NB4 (cell line): ENCODE data around the gene ARSI.

ENCODE experiments used
- DNase-seq: peaks from one replicate; pipeline ENCODE4 v3.0.0; 2010; ENCODE audit warnings: low read depth
- H3K4me3 ChIP-seq: one replicate; pipeline ENCODE4 v1.5.1; 2011; ENCODE audit warnings: mild to moderate bottlenecking, low read depth, low read length, moderate library complexity
- MYC ChIP-seq: IDR thresholded peaks from 2 replicates; pipeline ENCODE4 v1.6.1; 2011; ENCODE audit warnings: low read depth, low read length
- POLR2A ChIP-seq: IDR thresholded peaks from 2 replicates; pipeline ENCODE4 v1.6.1; 2011; ENCODE audit warnings: mild to moderate bottlenecking; ENCODE audit not compliant: insufficient read length; ENCODE audit errors: extremely low read depth
- TF ChIP-seq, protein P1 (sequence below): IDR thresholded peaks from 2 replicates; pipeline ENCODE4 v1.6.1; 2011; ENCODE audit warnings: low read depth, low read length
- TF ChIP-seq, protein P2 (sequence below): IDR thresholded peaks from one replicate; pipeline ENCODE4 v1.5.1; 2012; ENCODE audit warnings: low read depth, low read length

ARSI gene

DNA sequence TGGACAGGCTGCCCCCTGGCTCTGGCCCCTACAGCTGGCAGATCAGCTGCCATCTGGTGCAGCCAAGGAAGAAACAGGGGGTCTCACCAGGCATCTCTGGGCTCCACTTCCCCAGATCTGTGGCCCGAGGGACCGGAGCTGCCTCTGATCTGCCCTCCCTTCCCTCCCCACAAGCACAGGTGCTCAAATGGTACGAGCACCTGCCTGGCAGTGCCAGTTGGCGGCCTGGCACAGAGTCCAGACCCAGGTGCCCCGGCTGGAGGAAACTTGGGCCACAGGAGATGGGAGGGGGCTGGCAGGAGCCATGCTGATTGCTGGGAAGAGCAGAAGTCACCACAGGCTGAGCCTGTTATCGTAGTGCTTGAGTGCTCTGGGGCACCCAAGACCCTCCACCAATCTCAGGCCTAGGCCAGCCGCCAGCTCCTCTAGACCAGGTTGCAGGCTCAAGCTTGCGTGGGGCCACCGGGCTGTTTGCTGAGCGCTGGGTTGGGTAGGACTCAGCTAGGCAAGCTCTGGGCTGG, 8.1 kb downstream of the ARSI start:
- no peak overlapping the region for H3K4me3 ChIP-seq
- DNase-seq = no peak
- TF ChIP-seq, protein P1, sequence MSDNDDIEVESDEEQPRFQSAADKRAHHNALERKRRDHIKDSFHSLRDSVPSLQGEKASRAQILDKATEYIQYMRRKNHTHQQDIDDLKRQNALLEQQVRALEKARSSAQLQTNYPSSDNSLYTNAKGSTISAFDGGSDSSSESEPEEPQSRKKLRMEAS = no peak
- TF ChIP-seq, protein P2, sequence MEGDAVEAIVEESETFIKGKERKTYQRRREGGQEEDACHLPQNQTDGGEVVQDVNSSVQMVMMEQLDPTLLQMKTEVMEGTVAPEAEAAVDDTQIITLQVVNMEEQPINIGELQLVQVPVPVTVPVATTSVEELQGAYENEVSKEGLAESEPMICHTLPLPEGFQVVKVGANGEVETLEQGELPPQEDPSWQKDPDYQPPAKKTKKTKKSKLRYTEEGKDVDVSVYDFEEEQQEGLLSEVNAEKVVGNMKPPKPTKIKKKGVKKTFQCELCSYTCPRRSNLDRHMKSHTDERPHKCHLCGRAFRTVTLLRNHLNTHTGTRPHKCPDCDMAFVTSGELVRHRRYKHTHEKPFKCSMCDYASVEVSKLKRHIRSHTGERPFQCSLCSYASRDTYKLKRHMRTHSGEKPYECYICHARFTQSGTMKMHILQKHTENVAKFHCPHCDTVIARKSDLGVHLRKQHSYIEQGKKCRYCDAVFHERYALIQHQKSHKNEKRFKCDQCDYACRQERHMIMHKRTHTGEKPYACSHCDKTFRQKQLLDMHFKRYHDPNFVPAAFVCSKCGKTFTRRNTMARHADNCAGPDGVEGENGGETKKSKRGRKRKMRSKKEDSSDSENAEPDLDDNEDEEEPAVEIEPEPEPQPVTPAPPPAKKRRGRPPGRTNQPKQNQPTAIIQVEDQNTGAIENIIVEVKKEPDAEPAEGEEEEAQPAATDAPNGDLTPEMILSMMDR = no peak
- TF ChIP-seq MYC (no peak), POLR2A (no peak)

DNA sequence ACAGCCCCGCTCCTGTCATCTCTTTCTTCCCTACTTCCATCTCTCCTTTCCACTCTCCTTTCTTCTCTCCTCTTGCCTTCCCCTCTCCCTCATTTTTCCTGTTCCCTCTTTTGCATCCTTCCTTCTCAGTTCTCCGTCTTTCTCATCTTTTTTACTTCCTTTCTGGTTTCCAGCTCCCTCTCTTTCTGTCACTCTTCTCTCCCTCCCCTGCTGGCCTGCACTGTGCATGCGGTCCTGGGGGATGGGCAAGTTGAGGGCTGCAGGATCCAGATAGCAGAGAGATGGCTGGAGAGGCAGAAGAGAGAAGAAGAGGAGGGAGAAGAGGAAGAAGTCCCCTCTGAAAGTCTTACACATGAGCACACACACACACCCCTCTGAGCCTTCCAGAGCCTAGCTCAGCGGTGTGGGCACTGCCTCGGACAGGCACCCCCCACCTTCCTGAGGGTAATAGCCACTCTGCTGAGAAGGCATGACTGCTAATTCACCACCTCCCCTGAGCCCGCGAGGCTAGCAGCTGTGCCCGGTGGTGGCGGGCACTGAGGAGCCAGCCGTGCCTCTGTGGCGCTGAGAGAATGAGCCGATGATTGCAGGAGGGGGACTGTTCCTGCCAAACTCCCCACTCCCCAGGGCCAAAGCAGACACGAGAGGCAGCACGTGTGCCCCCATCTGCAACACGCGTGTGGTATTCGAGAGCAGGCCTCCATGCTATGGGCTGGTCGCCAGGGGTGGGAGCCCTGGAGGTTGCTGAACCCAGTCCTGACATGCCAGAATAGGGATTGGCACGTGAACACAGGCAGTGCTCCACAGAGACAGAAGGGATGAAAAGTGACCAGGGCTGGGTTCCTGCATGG, 9.4 kb downstream of the ARSI start:
- TF ChIP-seq, protein P2 = no peak
- TF ChIP-seq, protein P1 = no peak
- TF ChIP-seq MYC (no peak), POLR2A (no peak)
- DNase-seq = no peak
- H3K4me3 ChIP-seq = no peak overlapping the region

DNA sequence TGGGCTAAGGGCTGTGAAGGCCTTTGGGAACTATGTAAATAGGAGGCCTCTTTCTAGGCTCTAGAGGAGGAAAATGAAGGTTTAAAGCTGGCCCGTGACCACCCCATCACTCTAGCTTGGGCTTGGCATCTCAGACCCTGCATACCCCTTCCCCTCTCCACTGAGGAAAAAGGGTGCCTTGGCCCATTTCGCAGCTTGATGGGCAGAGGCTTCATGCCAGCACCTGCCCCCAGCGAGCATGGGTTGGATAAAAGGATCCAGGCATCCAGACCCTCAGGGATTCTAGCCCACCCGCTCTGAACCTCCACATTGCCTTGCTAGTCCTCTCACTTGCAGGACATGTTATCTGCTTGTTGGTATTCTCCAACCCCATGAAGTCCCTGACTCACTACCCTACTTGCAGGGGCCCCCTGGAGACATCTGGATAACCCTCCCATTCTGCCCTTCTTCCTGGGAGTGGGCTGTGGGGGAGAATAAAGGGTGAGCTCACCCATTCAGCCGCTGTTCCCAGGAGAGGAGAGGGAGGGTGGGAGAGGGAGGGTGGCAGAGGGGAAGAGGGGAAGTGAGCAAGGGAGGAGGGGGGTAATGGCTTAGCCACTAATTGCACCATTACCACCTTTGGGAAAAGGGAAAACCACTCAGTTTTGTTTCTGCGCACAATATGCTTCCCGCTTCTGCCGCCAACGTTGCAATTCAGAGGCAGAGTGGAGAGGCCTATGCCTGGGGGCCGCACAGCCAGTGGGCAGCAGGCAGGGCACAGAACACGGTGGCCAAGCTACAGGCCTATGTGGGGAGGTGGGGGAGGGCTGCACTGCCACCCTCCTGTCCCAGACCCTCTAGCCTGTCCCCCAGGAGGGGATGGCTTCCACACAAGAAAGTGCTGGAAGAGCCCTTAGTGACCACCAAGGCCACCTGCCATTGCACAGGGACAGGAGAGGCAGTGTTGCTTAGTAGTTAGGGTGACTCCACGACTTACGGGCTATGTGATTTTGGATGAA, 11.0 kb downstream of the ARSI start:
- peak; percentile 95 for DNase-seq
- H3K4me3 ChIP-seq = no peak overlapping the region
- TF ChIP-seq MYC (no peak), POLR2A (no peak)
- TF ChIP-seq, protein P1 = no peak
- TF ChIP-seq, protein P2 = no peak

DNA sequence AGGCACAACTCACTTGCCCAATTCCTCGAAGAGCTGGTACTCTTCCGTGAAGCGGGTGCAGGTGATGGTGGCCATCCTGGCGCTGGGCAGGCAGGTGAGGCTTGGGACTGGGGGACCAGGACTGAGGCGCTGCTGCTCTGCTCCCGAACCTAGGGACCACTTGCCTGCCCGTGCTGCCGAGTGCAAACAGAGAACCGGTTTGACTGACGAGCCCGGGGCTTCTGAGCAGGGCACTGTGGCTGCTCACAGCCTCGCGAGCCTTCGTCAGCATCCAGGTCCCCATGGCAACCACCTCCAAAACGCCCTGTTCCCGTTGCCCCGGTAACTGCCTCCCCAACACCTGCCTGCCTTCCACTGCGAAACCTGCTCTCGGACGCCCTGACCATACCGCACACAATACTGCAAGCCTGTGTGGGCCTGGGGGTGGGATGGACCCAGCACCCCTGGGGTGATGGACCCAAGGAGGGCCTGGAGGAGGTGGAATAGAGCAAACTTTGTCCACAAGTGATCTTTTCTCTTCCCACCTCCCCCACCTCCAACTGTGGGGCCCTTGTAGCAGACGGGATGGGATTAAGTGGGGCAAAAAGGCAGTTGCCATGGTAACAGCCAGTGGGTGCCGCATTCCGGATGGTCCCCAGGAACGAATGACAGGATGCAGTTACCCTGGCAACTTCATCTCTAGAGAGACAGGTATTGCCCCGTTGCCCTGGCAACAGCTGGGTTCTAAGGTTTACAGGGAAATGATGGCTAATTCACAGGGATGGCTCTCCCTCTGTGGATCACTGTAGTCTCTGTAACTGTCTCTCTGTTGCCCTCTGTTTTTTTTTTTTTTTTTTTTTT, 12.9 kb downstream of the ARSI start, which contains the start of gene CAMK2A:
CAMK2A (minus strand) TSS at position 223 of the 840 bp plus-strand sequence; CDS start at position 75, 148 bp downstream.
- TF ChIP-seq POLR2A (no peak), MYC (no peak)
- TF ChIP-seq, protein P2 = no peak
- TF ChIP-seq, protein P1 = no peak
- no peak for DNase-seq
- no peak within 1 kb of the TSS for H3K4me3 ChIP-seq
